SU-DHL-6 (cell line): Measurements from ENCODE around the gene PTTG1IP.

Experiments used
- H2AFZ ChIP-seq: fragments of 200-600 bp; sonication (generic); 2 replicates; pipeline ENCODE4 v1.6.1; 2014; ENCODE audit warnings: low read depth, mild to moderate bottlenecking, moderate library complexity, mixed read lengths, antibody characterized with exemption, low read length; ENCODE audit not compliant: severe bottlenecking
- H3F3A ChIP-seq: fragments of 200-600 bp; shearing (Covaris generic); 2 replicates; pipeline ENCODE4 v1.6.0; 2016; ENCODE audit warnings: antibody characterized with exemption, mild to moderate bottlenecking; ENCODE audit not compliant: insufficient read depth
- H3K27ac ChIP-seq: fragments of 200-600 bp; sonication (generic); 2 replicates; pipeline ENCODE4 v1.5.1; 2016; ENCODE audit warnings: low read depth, mild to moderate bottlenecking, low read length, moderate library complexity, mixed read lengths
- H3K27me3 ChIP-seq: fragments of 200-600 bp; sonication (generic), shearing (Covaris generic); 2 replicates; pipeline ENCODE4 v1.6.0; 2014; ENCODE audit warnings: mild to moderate bottlenecking, low read length
- H3K36me3 ChIP-seq: fragments of 200-600 bp; sonication (generic); 2 replicates; pipeline ENCODE4 v1.6.1; 2014; ENCODE audit warnings: mild to moderate bottlenecking, low read length, mixed read lengths
- H3K4me2 ChIP-seq: fragments of 300-600, 200-600 bp; shearing (Covaris generic), sonication (generic); 2 replicates; pipeline ENCODE4 v1.6.0; 2014; ENCODE audit warnings: low read length, low read depth, mild to moderate bottlenecking; ENCODE audit not compliant: poor library complexity, severe bottlenecking
- H3K4me3 ChIP-seq: fragments of 200-600 bp; sonication (generic); 2 replicates; pipeline ENCODE4 v1.5.1; 2014; ENCODE audit warnings: antibody characterized with exemption, low read length, mild to moderate bottlenecking, mixed read lengths; ENCODE audit not compliant: insufficient read depth, poor library complexity, severe bottlenecking
- H3K79me2 ChIP-seq: fragments of 200-600 bp; sonication (generic); 2 replicates; pipeline ENCODE4 v1.6.1; 2014; ENCODE audit warnings: mild to moderate bottlenecking, low read length, moderate library complexity; ENCODE audit not compliant: insufficient read depth
- H3K9ac ChIP-seq: fragments of 200-600 bp; sonication (generic); 2 replicates; pipeline ENCODE4 v1.7.0; 2014; ENCODE audit warnings: mild to moderate bottlenecking, low read length
- H3K9me2 ChIP-seq: fragments of 200-600 bp; sonication (generic); replicated peaks from 2 replicates; pipeline ENCODE4 v1.6.1; 2014; ENCODE audit warnings: low read length; ENCODE audit not compliant: insufficient read depth
- H3K9me3 ChIP-seq: fragments of 200-600 bp; sonication (generic); 2 replicates; pipeline ENCODE4 v1.6.1; 2014; ENCODE audit warnings: low read length, mixed read lengths; ENCODE audit not compliant: insufficient read depth
- H4K20me1 ChIP-seq: fragments of 200-600 bp; sonication (generic); 2 replicates; pipeline ENCODE4 v1.6.1; 2014; ENCODE audit warnings: low read depth, mild to moderate bottlenecking, antibody characterized with exemption, low read length, moderate library complexity, mixed read lengths
- CTCF ChIP-seq: fragments of 200-600 bp; sonication (generic); IDR thresholded peaks from one replicate; pipeline ENCODE4 v1.5.1; 2017; ENCODE audit warnings: antibody characterized with exemption, mild to moderate bottlenecking, low read length, moderate library complexity; ENCODE audit not compliant: insufficient read depth, poor library complexity, severe bottlenecking
- EZH2phosphoT487 ChIP-seq: fragments of 200-600 bp; sonication (generic), shearing (Covaris generic); conservative IDR thresholded peaks from 2 replicates; pipeline ENCODE4 v1.6.1; 2018; ENCODE audit warnings: mild to moderate bottlenecking, antibody characterized with exemption, low read length, moderate library complexity, mixed read lengths

PTTG1IP gene

GRCh38 chr21:44869781-44870747, 3.4 kb downstream of the PTTG1IP start:
- Histone ChIP-seq H3K9me3 (no peaks in the 10 kb centered on the region), H3K4me2 (no peak overlapping the region), H2AFZ (no peak overlapping the region), H3K36me3 (no peaks in the 10 kb centered on the region), H3K27me3 (no peaks in the 10 kb centered on the region), H3F3A (no peaks in the 10 kb centered on the region), H4K20me1 (peaks cover 19% of the 10 kb centered on the region; the same call in 1 of the 2 replicates), H3K27ac (no peak overlapping the region), H3K9ac (no peak overlapping the region), H3K4me3 (no peak overlapping the region), H3K9me2 (no peaks in the 10 kb centered on the region), H3K79me2 (peaks cover 52% of the 10 kb centered on the region; the same call in 1 of the 2 replicates)
- no peak for TF ChIP-seq EZH2phosphoT487
- no peak for TF ChIP-seq CTCF

- H3K4me2 ChIP-seq = no peak overlapping the region
- no peak overlapping the region for H3K4me3 ChIP-seq
- H3K9me2 ChIP-seq = no peaks in the 10 kb centered on the region
- TF ChIP-seq EZH2phosphoT487 = no peak
- no peak for TF ChIP-seq CTCF
- H3K36me3 ChIP-seq = no peaks in the 10 kb centered on the region
- H3K79me2 ChIP-seq = peaks cover 52% of the 10 kb centered on the region; the same call in 1 of the 2 replicates
- H3F3A ChIP-seq = no peaks in the 10 kb centered on the region
- no peaks in the 10 kb centered on the region for H3K27me3 ChIP-seq
- H4K20me1 ChIP-seq = peaks cover 19% of the 10 kb centered on the region; the same call in 1 of the 2 replicates
- no peak overlapping the region for H2AFZ ChIP-seq
- no peak overlapping the region for H3K27ac ChIP-seq
- H3K9ac ChIP-seq = no peak overlapping the region
- H3K9me3 ChIP-seq = no peaks in the 10 kb centered on the region
Observed at GRCh38 chr21:44868707-44869106, 4.8 kb downstream of the PTTG1IP start.

GRCh38 chr21:44867999-44868700, 5.3 kb downstream of the PTTG1IP start:
- Histone ChIP-seq H3F3A (no peaks in the 10 kb centered on the region), H4K20me1 (peaks cover 19% of the 10 kb centered on the region; the same call in 1 of the 2 replicates), H3K9me2 (no peaks in the 10 kb centered on the region), H3K9ac (no peak overlapping the region), H3K9me3 (no peaks in the 10 kb centered on the region), H3K36me3 (no peaks in the 10 kb centered on the region), H3K27ac (no peak overlapping the region), H3K79me2 (peaks cover 52% of the 10 kb centered on the region; the same call in 1 of the 2 replicates), H2AFZ (no peak overlapping the region), H3K4me3 (no peak overlapping the region), H3K27me3 (no peaks in the 10 kb centered on the region), H3K4me2 (no peak overlapping the region)
- TF ChIP-seq CTCF (no peak), EZH2phosphoT487 (no peak)
